Sigmoid colon (tissue), 7 donors: ENCODE measurements around the gene HSD3B1. TPM values are rescaled to one million over a fixed set of nuclear protein-coding genes. Genes with fewer than 3 reads are reported as not detected.

Experiments
- DNase-seq: peaks from one replicate; pipeline ENCODE4 v3.0.0-alpha.2; 2019
- H3K27ac ChIP-seq, 4 donors: fragments of 200-600 bp; sonication (generic); one replicate each; pipeline ENCODE4 v1.5.1; 2016 to 2019; ENCODE audit warnings: mild to moderate bottlenecking in 1 of 4
- H3K27me3 ChIP-seq, 3 donors: fragments of 200-600 bp; sonication (generic); one replicate each; pipeline ENCODE4 v1.5.1; 2019; ENCODE audit warnings: mild to moderate bottlenecking in 1 of 3
- H3K36me3 ChIP-seq, 4 donors: fragments of 200-600 bp; sonication (generic); one replicate each; pipeline ENCODE4 v1.5.1; 2016 to 2019
- H3K4me1 ChIP-seq, 4 donors: fragments of 200-600 bp; sonication (generic); one replicate each; pipeline ENCODE4 v1.5.1; 2017 to 2019
- H3K4me3 ChIP-seq, 4 donors: fragments of 200-600 bp; sonication (generic); one replicate each; pipeline ENCODE4 v1.5.1; 2017 to 2019; ENCODE audit warnings: mild to moderate bottlenecking in 2 of 4, moderate library complexity in 1 of 4
- H3K9me3 ChIP-seq, 4 donors: fragments of 200-600 bp in 3 of 4; sonication (generic) in 3 of 4; one replicate each; pipeline versions ENCODE4 v1.5.1 to v1.6.1; 2013 to 2019
- EP300 ChIP-seq, 4 donors: sonication (generic); formaldehyde crosslinking; IDR thresholded peaks; one replicate each; pipeline ENCODE4 v1.6.1; 2017; ENCODE audit warnings: antibody characterized with exemption in 4 of 4
- POLR2A ChIP-seq, 2 donors: fragments of 450-650 bp; IDR thresholded peaks; one replicate each; pipeline ENCODE4 v1.6.1; 2016; ENCODE audit warnings: antibody characterized with exemption in 2 of 2, mild to moderate bottlenecking in 2 of 2, moderate library complexity in 2 of 2
- POLR2AphosphoS5 ChIP-seq, 4 donors: sonication (generic); formaldehyde crosslinking; IDR thresholded peaks; one replicate each; pipeline ENCODE4 v1.6.1; 2017; ENCODE audit warnings: antibody characterized with exemption in 4 of 4
- WGBS, 2 donors: extraction: QIAGEN DNeasy Blood & Tissue Kit; methylation state at CpG; one replicate each; pipeline ENCODE4 v1.1.7; 2013; 5-methylcytosine and 5-hydroxymethylcytosine counted together
- intact Hi-C: fragments of 100-400 bp; cut with DNase I; formaldehyde crosslinking; loops from one replicate; pipeline ENCODE4 v1.15.1; 2023
- polyA plus RNA-seq, 3 donors: library from polyadenylated mRNA; stranded (reverse); fragments of 200-250 nt; gene quantifications; one replicate each; pipeline ENCODE4 v1.2.3, GENCODE V29; 2013
- total RNA-seq, 4 donors: library from RNA; depleted of rRNA; stranded (reverse); fragments of >200 nt; gene quantifications; one replicate each; pipeline ENCODE4 v1.1.0, GENCODE V29; 2016
- TF ChIP-seq, protein P1 (sequence below), 4 experiments: fragments of 450-650 bp in 3 of 4; fragments of 200-600 bp in 1 of 4; IDR thresholded peaks; one replicate each; pipeline ENCODE4 v1.5.1; 2016 to 2019; ENCODE audit warnings: antibody characterized with exemption in 4 of 4, mild to moderate bottlenecking in 3 of 4, moderate library complexity in 2 of 4
- donor health status: healthy with polysubstance abuse.
- donor health status: Bipolar disorder and iron deficiency.
- donor health status: healthy.

The HSD3B1 gene
- total and polyA plus RNA-seq, 7 donors: 0.06 TPM; not detected in 6

DNA sequence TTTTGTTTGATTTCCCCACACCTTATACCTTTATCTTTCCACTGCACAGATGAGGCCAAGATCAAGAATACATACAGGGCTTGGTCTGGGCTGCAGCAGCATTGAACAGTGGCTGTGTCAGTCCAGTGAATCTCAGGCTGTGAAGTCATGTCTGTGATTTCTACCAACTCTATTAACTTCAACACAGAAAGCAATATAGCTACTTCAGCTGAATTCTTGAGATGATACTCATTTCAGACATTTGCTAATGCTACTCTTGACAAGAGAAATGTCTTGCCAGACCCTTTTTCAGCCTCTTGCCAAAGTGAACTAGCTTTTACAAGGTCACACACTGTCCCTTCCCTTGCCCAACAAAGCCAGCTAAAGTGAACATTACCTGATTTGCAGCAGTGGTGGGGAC is 25.1 kb upstream of the HSD3B1 start:
- no peaks in the 10 kb centered on the region for H3K27me3 ChIP-seq
- TF ChIP-seq, protein P1, sequence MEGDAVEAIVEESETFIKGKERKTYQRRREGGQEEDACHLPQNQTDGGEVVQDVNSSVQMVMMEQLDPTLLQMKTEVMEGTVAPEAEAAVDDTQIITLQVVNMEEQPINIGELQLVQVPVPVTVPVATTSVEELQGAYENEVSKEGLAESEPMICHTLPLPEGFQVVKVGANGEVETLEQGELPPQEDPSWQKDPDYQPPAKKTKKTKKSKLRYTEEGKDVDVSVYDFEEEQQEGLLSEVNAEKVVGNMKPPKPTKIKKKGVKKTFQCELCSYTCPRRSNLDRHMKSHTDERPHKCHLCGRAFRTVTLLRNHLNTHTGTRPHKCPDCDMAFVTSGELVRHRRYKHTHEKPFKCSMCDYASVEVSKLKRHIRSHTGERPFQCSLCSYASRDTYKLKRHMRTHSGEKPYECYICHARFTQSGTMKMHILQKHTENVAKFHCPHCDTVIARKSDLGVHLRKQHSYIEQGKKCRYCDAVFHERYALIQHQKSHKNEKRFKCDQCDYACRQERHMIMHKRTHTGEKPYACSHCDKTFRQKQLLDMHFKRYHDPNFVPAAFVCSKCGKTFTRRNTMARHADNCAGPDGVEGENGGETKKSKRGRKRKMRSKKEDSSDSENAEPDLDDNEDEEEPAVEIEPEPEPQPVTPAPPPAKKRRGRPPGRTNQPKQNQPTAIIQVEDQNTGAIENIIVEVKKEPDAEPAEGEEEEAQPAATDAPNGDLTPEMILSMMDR (IDR thresholded peaks at IDR 0.05): no peak
- no peak for TF ChIP-seq POLR2A (IDR thresholded peaks at IDR 0.05)
- no peak for TF ChIP-seq EP300 (IDR thresholded peaks at IDR 0.05)
- TF ChIP-seq POLR2AphosphoS5 (IDR thresholded peaks at IDR 0.05): no peak
- no peak for DNase-seq
- no peaks in the 10 kb centered on the region for H3K36me3 ChIP-seq
- H3K9me3 ChIP-seq: no peaks in the 10 kb centered on the region
- H3K27ac ChIP-seq: no peak overlapping the region
- H3K4me1 ChIP-seq: no peaks in the 10 kb centered on the region
- no peak overlapping the region for H3K4me3 ChIP-seq
- intact Hi-C loops: no loop called here

DNA sequence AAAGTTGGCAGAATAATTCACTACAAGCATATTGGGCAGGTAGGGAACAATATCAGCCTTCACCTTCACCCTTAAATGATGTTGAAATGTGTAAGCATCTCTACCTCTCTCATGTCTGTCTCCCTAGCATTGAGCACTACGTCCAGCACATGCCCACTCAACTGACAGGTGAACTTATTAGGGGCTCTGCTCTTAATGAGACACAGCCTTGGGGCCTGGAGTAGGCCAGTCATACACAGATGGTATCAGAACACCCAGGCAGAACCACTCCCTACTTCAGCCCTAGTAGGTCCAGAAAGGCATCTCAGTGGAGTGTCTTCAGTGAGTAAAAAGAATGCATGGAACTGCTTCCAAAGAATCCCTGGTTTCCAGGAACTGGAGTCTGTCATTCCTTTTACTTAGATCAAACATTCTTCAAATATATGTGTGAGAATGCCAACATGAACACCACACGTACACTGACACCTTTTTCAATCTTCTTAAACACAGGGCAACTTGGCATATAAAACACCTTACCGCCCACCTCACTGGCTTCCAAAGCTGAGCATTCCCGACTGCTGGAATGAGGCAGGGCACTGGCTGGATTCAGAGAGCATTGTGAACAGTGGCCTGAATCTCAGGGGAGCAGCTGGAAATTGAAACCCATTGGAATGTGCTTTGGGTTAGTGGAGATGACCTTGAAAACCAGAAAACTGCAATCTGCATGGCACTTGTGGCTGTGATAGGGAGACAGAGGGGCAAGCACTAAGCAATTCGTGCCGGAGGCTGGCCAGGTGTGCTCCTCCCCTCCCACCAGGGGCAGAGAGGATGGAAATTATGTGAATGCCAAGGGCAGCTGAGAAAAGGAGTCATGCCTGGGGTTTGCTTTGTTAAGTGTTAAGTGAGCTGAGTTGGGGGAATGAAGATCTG is 24.2 kb upstream of the HSD3B1 start:
- 84 to 85% methylated on average over 6 of the region's 6 CpGs for WGBS, 2 donors
- Histone ChIP-seq H3K4me1 (no peaks in the 10 kb centered on the region), H3K27me3 (no peaks in the 10 kb centered on the region), H3K4me3 (no peak overlapping the region), H3K36me3 (no peaks in the 10 kb centered on the region), H3K27ac (no peak overlapping the region), H3K9me3 (no peaks in the 10 kb centered on the region)
- TF ChIP-seq POLR2A (IDR thresholded peaks at IDR 0.05) (no peak), POLR2AphosphoS5 (IDR thresholded peaks at IDR 0.05) (no peak), EP300 (IDR thresholded peaks at IDR 0.05) (no peak)
- TF ChIP-seq, protein P1 (IDR thresholded peaks at IDR 0.05): no peak
- intact Hi-C loops: no loop called here
- DNase-seq: no peak

DNA sequence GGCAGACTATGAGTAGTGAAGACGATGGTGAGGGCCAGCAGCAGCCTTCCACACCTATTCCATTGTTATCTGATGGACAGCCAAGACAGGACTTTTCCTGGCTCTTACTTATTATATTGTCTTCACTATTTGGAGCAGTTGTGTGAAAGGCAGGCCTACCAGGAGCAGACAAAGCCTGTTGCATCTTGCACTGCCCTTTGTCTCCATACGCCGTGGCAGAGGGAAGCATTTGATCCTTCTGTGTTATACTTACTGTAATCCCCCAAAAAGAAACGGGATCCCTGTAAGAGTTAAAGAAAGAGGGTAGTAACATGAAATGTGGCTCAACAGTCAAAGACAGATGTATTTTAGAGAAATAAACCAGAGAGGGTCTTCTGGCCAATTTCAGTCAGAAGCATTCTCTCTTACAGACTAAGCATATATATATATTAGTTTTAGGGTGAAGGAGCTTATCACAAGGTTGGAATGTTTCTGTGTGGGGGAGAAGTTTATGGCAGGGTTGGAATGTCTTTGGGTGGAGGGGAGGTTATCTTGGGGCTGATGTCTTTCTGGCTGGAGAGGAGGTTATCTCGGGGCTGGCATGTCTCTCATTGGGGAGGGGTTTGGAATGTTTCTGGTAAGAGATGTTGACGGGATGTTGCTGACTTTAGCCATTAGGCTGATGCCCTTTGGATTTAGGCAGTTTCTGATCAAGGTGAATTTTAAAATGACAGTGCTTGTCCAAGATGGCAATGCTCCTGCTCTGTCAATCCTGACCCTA is 23.4 kb upstream of the HSD3B1 start:
- intact Hi-C loops: no loop called here

DNA sequence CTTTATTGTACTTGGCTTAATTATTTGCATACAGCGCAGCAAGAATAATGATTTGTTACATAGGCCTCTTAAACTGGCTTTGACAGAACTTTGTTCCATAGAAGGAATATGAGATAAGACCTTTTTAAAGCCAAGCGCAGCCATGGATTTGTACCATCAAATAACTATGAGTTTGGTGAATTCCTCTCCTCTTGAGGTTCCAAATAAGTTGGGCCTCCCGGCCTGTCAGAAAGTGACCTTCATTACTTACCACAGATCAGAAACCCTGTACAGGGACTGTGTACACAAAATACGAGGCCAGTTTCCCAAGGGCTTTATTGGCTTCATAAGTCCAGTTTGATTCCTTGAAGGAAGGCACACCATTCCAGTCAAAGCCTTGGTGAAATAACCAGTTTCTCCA is 21.8 kb upstream of the HSD3B1 start:
- no peak for TF ChIP-seq POLR2AphosphoS5 (IDR thresholded peaks at IDR 0.05)
- no peak for TF ChIP-seq EP300 (IDR thresholded peaks at IDR 0.05)
- no peak for TF ChIP-seq POLR2A (IDR thresholded peaks at IDR 0.05)
- TF ChIP-seq, protein P1 (IDR thresholded peaks at IDR 0.05): no peak
- Histone ChIP-seq H3K27me3 (no peaks in the 10 kb centered on the region), H3K36me3 (no peaks in the 10 kb centered on the region), H3K4me1 (no peaks in the 10 kb centered on the region), H3K27ac (no peak overlapping the region), H3K4me3 (no peak overlapping the region), H3K9me3 (no peaks in the 10 kb centered on the region)
- 49 to 80% methylated on average over 4 of the region's 4 CpGs for WGBS, 2 donors
- DNase-seq: no peak
- intact Hi-C loops: no loop called here

More for the DNA sequence above, 23.4 kb upstream of the HSD3B1 start:
- DNase-seq: no peak
- no peaks in the 10 kb centered on the region for H3K36me3 ChIP-seq
- 89% methylated on average over 6 of the region's 6 CpGs for WGBS, 2 donors
- TF ChIP-seq, protein P1 (IDR thresholded peaks at IDR 0.05): no peak
- TF ChIP-seq POLR2AphosphoS5 (IDR thresholded peaks at IDR 0.05): no peak
- no peak for TF ChIP-seq EP300 (IDR thresholded peaks at IDR 0.05)
- TF ChIP-seq POLR2A (IDR thresholded peaks at IDR 0.05): no peak
- no peaks in the 10 kb centered on the region for H3K27me3 ChIP-seq
- no peak overlapping the region for H3K4me3 ChIP-seq
- H3K4me1 ChIP-seq: no peaks in the 10 kb centered on the region
- no peaks in the 10 kb centered on the region for H3K9me3 ChIP-seq
- no peak overlapping the region for H3K27ac ChIP-seq
